HG03139 (cell line): ENCODE measurements around the gene BRIP1.

Experiments used
- ATAC-seq: cut with Tn5 transposase; IDR thresholded peaks from one replicate; pipeline ENCODE4 v1.9.1; 2021; ENCODE audit not compliant: unreplicated experiment

The BRIP1 gene

DNA sequence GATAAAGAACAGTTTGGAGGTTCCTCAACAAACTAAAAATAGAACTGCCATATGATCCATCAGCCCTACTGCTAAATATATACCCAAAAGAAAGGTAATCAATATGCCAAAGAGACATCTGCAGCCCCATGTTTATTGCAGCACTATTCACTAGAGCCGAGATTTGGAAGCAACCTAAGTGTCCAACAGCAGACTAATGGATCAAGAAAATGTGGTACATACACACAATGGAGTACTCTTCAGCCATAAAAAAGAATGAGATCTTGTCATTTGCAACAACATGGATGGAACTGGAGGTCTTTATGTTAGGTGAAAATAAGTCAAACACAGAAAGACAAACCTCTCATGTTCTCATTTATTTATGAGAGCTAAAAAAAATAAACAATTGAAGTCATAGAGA lies 223.5 kb downstream of the BRIP1 start:
- no peak for ATAC-seq

DNA sequence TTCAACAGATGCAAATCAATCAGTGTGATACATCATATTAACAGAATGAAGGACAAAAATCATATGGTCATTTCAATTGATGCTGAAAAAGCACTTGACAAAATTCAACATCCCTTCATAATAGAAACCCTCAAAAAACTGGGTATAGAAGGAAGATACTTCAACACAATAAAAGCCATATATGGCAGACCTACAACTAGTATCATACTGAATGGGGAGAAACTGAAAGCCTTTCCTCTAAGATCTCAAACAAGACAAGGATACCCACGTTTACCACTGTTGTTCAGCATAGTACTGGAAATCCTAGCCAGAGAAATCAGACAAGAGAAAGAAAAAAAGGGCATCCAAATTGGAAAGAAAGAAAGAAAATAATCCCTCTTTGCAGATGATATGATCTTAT lies 225.2 kb downstream of the BRIP1 start:
- no peak for ATAC-seq

DNA sequence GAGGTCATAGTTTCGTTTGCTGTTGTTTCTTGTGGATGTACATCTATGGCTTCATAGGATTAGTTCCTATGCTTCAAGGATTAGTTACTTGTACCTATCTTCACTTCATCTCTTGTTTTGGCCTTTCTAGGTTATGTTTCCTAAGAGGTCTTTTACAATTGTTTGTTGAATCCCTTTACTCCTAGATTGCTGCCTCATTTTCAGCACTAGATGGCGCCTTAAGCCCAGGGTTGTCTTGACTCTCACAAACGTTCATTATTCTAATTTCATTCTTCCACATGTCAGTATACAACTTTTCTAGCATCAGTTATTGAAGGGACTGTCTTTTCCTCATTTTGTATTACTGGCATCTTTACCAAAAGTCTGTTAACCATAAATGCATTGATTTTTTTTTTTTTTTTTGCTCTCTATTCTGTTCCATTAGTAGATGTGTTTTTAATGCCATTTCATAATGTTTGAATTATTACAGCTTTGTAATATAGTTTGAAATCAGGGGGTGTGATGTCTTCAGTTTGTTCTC lies 227.4 kb downstream of the BRIP1 start:
- no peak for ATAC-seq

DNA sequence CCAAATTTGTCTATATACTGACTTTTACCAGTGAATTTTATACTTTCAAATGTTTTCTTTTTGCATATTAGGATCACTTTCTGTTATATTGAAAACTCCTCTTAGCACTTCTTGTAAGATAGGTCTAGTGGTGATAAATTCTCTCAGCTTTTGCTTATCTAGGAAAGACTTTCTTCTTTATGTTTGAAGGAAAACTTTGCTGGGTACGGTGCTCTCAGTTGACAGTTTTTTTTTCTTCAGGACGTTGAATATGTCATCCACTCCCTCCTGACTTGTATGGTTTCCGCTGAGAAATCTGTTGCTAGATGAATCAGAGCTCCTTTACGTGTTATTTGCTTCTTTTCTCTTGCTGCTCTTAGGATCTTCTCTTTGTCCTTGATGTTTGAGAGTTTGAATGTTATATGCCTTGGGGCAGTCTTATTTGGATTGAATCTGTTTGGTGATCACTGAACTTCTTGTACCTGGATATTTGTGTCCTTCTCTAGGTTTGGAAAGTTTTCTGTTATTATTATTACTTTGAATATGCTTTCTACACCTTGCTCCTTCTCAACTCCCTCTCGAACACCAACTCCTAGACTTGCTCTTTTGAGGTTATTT lies 228.3 kb downstream of the BRIP1 start:
- ATAC-seq, result no peak

DNA sequence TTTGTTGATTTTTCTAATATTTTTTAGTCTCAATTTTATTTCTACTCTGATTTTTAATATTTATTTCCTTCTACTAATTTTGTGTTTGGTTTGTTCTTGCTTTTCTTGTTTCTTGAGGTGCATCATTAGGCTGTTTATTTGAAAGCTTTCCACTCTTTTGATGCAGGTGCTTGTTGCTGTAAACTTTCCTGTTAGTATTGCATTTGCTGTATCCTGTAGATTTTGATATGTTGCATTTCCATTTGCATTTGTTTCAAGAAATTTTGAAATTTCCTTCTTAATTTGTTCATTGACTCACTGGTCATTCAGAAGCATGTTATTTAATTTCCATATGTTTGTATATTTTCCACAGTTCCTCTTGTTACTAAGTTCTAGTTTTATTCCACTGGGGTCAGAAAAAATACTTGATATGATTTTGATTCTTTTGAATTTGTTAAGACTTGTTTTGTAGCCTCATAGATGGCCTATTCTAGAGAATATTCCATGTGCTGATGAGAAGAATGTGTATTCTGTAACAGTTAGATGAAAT lies 229.3 kb downstream of the BRIP1 start:
- no peak for ATAC-seq

DNA sequence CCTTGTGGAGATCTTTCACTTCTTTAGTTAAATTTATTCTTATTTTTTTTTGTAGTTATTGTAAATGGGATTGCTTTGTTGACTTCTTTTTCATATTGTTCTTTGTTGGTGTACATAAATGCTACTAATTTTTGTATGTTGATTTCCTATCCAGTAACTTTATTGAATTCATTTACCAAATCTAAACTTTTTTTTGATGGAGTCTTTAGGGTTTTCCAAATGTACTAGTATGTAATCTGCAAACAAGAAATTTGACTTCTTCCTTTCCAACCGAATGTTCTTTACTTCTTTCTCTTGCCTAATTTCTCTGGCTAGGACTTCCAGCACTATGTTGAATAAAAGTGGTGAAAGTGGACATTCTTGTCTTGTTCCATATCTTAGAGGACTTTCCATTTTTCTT lies 230.5 kb downstream of the BRIP1 start:
- no peak for ATAC-seq

DNA sequence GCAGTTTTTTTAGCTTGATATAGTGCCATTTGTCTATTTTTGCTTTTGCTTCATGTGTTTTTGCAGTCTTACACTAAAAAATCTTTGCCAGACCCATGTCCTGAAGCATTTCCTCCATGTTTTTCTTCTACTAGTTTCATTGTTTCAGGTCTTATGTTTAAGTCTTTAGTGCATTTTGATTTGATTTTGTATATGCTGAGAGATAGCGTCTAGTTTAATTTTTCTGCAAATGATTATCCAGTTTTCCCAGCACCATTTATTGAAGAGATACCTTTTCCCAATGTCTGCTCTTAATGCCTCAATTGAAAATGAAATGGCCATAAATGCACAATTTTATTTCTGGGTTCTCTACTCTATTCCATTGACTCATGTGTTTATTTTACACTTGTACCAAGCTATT lies 231.5 kb downstream of the BRIP1 start:
- no peak for ATAC-seq
